GM18870 (cell line): Measurements from ENCODE around the gene AXL.

ENCODE experiments used
- ATAC-seq: cut with Tn5 transposase; IDR thresholded peaks from one replicate; pipeline ENCODE4 v1.9.1; 2021; ENCODE audit warnings: moderate library complexity; ENCODE audit not compliant: unreplicated experiment

Gene AXL

GRCh38 chr19:41305927-41306793, 87.1 kb downstream of the AXL start:
- ATAC-seq: no peak

DNA sequence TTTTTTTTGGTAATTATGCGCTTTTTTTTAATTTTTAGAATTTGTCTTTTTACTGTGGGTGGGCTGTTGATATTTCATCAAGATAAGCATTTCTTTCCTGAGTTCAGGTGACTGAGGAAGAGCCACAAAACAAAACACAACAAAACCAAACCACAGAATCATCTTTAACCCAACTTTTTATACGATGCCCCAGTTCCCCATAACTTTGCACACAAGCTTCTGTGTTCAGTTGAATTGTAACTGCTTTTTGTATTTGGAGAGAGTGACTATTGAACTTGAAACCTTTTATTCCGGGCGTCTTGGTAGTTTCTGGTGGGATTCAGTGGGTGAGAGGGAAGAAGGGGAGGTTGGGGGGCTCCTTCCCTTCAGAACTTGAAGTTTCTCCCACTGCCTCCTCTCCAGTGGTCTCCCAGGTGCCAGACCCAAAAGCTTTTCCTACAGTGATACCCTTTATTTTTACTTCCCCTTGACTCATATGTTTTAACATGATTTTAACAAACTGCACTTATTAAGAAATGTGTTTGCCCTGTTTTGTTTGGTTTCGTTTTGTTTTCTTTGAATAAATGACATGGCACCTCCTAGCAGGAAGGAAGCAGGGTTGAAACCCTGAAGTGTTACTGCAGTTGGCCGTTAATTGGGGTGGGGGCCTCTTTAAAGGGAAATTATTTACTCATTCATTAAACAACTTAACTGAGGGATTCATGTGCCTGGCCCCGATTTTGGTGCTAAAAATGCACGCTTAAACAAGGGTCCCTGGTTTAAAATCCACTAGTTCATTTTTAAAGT, 88.3 kb downstream of the AXL start:
- no peak for ATAC-seq

- no peak for ATAC-seq
Measured at GRCh38 chr19:41307954-41308449, 89.0 kb downstream of the AXL start.

GRCh38 chr19:41308450-41309179, 89.6 kb downstream of the AXL start:
- no peak for ATAC-seq

DNA sequence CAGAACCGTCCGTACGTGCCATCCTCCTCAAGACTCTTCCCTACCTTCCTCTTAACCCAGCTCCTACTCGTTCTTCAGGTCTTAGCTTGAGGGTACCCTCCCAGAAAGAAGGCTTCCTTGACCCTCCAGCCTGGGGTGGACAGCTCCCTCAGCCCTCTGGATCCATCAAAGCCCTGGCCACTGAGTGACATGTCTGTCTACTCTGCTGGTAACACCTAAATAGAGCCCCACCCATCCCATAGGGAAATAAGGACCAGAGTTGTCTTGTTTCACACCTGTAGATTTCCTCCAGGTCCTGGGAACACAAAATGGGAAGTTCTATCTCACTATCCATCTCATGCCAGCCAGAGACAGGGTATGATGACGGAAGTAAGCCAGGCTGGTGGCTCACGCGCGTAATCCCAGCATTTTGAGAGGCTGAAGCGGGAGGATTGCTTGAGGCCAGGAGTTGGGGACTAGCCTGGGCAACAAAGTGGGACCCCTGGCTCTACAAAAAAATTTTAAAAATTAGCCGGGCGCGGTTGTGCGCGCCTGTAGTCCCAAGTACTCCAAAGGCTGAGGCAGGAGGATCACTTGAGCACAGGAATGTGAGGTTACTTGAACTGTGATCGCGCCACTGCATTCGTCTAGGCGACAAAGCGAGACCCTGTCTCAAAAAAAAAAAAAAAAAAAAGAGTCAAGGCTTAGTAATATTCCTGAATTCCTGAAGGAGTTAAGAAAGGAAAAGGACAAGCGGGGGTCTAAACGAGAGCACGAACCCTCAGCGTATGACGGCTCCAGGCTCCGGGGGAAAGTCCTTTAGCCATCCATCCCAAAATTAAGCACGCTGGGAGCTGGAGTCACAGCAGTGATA, 90.4 kb downstream of the AXL start:
- no peak for ATAC-seq

DNA sequence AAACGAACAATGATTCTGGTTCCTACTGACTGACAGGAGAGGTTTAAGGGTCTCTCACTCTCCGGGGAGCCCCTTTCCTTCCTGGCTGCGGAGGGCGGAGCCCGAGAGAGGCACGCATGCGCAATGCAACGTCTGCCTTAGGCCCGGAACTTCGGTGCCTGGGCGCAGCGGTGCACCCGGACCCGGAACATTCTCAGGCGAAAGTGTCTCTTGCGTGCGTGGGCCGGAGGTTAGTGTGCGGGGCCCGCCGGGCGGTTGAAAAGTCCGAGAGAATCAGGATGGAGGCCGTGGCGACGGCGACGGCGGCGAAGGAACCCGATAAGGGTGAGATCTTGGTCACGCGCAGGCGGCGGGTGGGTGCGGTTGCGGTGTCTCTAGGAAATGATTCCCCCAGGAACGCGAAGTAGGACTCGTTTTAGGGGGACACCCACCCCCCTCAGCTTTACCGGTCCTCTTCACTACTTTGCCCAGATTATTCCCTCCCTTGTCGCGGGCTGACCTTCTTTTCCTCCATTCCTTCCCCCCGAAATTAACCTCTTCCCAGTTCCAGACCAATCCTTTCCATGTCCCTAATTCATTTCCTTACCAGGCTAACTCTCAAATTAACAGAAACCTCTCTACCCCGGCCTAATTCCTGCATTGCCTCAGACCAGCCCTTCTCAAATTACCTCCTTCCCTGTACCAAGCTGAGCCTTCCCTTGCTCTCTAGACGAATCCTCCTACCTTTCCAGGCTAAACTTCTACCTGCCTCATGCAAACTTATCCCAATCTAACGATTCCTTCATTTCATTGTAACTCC, 91.2 kb downstream of the AXL start, which contains the start of gene CCDC97:
Gene CCDC97, plus strand, starts transcription at position 140 of the 799 bp plus-strand sequence. Its CDS starts 139 bp downstream, at position 279.
- ATAC-seq: peak; percentile 58

DNA sequence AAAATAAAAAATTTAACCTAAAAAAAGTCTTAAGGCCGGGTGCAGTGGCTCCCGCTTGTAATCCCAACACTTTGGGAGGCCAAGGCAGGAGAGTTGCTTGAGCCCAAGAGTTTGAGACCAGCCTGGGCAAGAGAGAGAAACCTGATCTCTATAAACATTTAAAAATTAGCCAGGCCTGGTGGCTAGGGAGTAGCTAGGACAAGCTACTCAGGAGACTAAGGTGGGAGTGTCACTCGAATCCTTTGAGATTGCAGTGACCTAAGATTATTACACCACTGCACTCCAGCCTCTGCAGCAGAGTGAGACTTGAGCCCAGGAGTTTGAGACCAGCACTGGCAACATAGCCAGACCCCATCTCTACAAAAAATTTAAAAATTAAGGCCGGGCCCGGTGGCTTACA, 92.0 kb downstream of the AXL start:
- ATAC-seq: no peak
